Smooth muscle cell (in vitro differentiated cells): Measurements from ENCODE around the gene VWA3A. TPM values are rescaled to one million over a fixed set of nuclear protein-coding genes. Genes with fewer than 3 reads are reported as not detected.
A peak's percentile ranks its signal among the peaks of the same experiment; 100 is the strongest.

Source experiments
- DNase-seq: peaks from one replicate; lab custom pipeline; 2025; ENCODE audit not compliant: unreplicated experiment; lab: John Stamatoyannopoulos, UW
- H2AFZ ChIP-seq: fragments of 200-600 bp; sonication (generic); 2 replicates; pipeline ENCODE4 v1.6.0; 2016; ENCODE audit warnings: antibody characterized with exemption, low read depth, mild to moderate bottlenecking
- H3F3A ChIP-seq: fragments of 200-600 bp; sonication (generic); 2 replicates; pipeline ENCODE4 v1.6.0; 2017; ENCODE audit warnings: antibody characterized with exemption, low read depth
- H3K27ac ChIP-seq: fragments of 200-600 bp; sonication (generic); 2 replicates; pipeline ENCODE4 v1.5.1; 2016; ENCODE audit warnings: low read depth, mild to moderate bottlenecking
- H3K27me3 ChIP-seq: fragments of 200-600 bp; sonication (generic); 2 replicates; pipeline ENCODE4 v1.6.1; 2016; ENCODE audit warnings: low read depth, mild to moderate bottlenecking
- H3K36me3 ChIP-seq: fragments of 200-600 bp; sonication (generic); 2 replicates; pipeline ENCODE4 v1.5.1; 2016; ENCODE audit warnings: low read depth
- H3K4me1 ChIP-seq: fragments of 200-600 bp; sonication (generic); 2 replicates; pipeline ENCODE4 v1.5.1; 2016; ENCODE audit warnings: low read depth
- H3K4me2 ChIP-seq: fragments of 200-600 bp; sonication (generic); 2 replicates; pipeline ENCODE4 v1.6.0; 2016; ENCODE audit warnings: mild to moderate bottlenecking
- H3K4me3 ChIP-seq: fragments of 200-600 bp; sonication (generic); 2 replicates; pipeline ENCODE4 v1.5.1; 2016; ENCODE audit warnings: mild to moderate bottlenecking
- H3K79me2 ChIP-seq: fragments of 200-600 bp; sonication (generic); 2 replicates; pipeline ENCODE4 v1.6.0; 2016; ENCODE audit warnings: low read depth, mild to moderate bottlenecking
- H3K9ac ChIP-seq: fragments of 200-600 bp; sonication (generic); 2 replicates; pipeline ENCODE4 v1.6.0; 2016; ENCODE audit warnings: low read depth
- H3K9me3 ChIP-seq: fragments of 200-600 bp; sonication (generic); replicated peaks from 2 replicates; pipeline ENCODE4 v1.5.1; 2016; ENCODE audit warnings: low read depth
- H4K20me1 ChIP-seq: fragments of 200-600 bp; sonication (generic); 2 replicates; pipeline ENCODE4 v1.6.0; 2016; ENCODE audit warnings: low read depth
- CTCF ChIP-seq: fragments of 200-600 bp; sonication (generic); IDR thresholded peaks from 2 replicates; pipeline ENCODE4 v1.5.1; 2017; ENCODE audit warnings: borderline replicate concordance, mild to moderate bottlenecking, antibody characterized with exemption; ENCODE audit not compliant: insufficient read depth, poor library complexity, severe bottlenecking
- WGBS: methylation state at CpG from one replicate; pipeline ENCODE4 v1.1.7; 2016; ENCODE audit warnings: low lambda C conversion rate; 5-methylcytosine and 5-hydroxymethylcytosine counted together
- polyA plus RNA-seq: library from polyadenylated mRNA; unstranded; fragments of >200 nt; fragmentation: Nextera tagmentation; extraction: Ambion mirVana; gene quantifications from 2 replicates; pipeline ENCODE4 v1.2.1, GENCODE V29; 2016
- total RNA-seq: library from RNA; depleted of rRNA; stranded (reverse); fragments of >200 nt; gene quantifications from 2 replicates; pipeline ENCODE4 v1.2.3, GENCODE V29; 2014

VWA3A gene
- total and polyA plus RNA-seq, 2 experiments from 2014 or later = not detected

GRCh38 chr16:22052980-22053379 is 39.4 kb upstream of the VWA3A start:
- no peak for TF ChIP-seq CTCF
- no peak overlapping the region for H3K9ac ChIP-seq
- H3F3A ChIP-seq = no peaks in the 10 kb centered on the region
- no peaks in the 10 kb centered on the region for H3K9me3 ChIP-seq
- peaks cover 30% of the 10 kb centered on the region for H3K79me2 ChIP-seq
- H2AFZ ChIP-seq = no peak overlapping the region
- no peak overlapping the region for H3K4me3 ChIP-seq
- H3K36me3 ChIP-seq = no peaks in the 10 kb centered on the region
- DNase-seq = no peak
- H3K4me2 ChIP-seq = no peak overlapping the region
- H3K27me3 ChIP-seq = no peaks in the 10 kb centered on the region
- peaks cover 52% of the 10 kb centered on the region for H4K20me1 ChIP-seq
- 86% methylated on average over 6 of the region's 6 CpGs for WGBS
- H3K27ac ChIP-seq = no peak overlapping the region
- no peaks in the 10 kb centered on the region for H3K4me1 ChIP-seq

- no peak overlapping the region for H3K27ac ChIP-seq
- no peak overlapping the region for H3K9ac ChIP-seq
- DNase-seq = no peak
- H2AFZ ChIP-seq = no peak overlapping the region
- H3K36me3 ChIP-seq = no peaks in the 10 kb centered on the region
- no peaks in the 10 kb centered on the region for H3F3A ChIP-seq
- H3K9me3 ChIP-seq = no peaks in the 10 kb centered on the region
- H3K4me3 ChIP-seq = no peak overlapping the region
- no peak overlapping the region for H3K4me2 ChIP-seq
- no peaks in the 10 kb centered on the region for H3K4me1 ChIP-seq
- WGBS = 99% methylated on average over 4 of the region's 4 CpGs
- H4K20me1 ChIP-seq = peaks cover 49% of the 10 kb centered on the region
- no peaks in the 10 kb centered on the region for H3K27me3 ChIP-seq
- peaks cover 25% of the 10 kb centered on the region for H3K79me2 ChIP-seq
- TF ChIP-seq CTCF = no peak
These were observed 38.4 kb upstream of the VWA3A start for GRCh38 chr16:22053921-22054341.

- H3K79me2 ChIP-seq = peaks cover 17% of the 10 kb centered on the region
- no peaks in the 10 kb centered on the region for H3K9me3 ChIP-seq
- no peak for DNase-seq
- TF ChIP-seq CTCF = no peak
- no peak overlapping the region for H3K27ac ChIP-seq
- H4K20me1 ChIP-seq = peaks cover 51% of the 10 kb centered on the region
- H3K4me3 ChIP-seq = no peak overlapping the region
- H3K4me1 ChIP-seq = no peaks in the 10 kb centered on the region
- H3K27me3 ChIP-seq = no peaks in the 10 kb centered on the region
- 95% methylated on average over 5 of the region's 5 CpGs for WGBS
- no peak overlapping the region for H2AFZ ChIP-seq
- no peaks in the 10 kb centered on the region for H3F3A ChIP-seq
- no peak overlapping the region for H3K9ac ChIP-seq
- H3K4me2 ChIP-seq = no peak overlapping the region
- no peaks in the 10 kb centered on the region for H3K36me3 ChIP-seq
These were observed 37.3 kb upstream of the VWA3A start for GRCh38 chr16:22054847-22055590.

- Histone ChIP-seq H2AFZ (no peak overlapping the region), H3K4me3 (no peak overlapping the region), H3K4me2 (no peak overlapping the region), H3K27me3 (no peaks in the 10 kb centered on the region), H3K9ac (no peak overlapping the region), H3K27ac (no peak overlapping the region), H3K36me3 (no peaks in the 10 kb centered on the region), H3F3A (no peaks in the 10 kb centered on the region), H3K4me1 (no peaks in the 10 kb centered on the region), H3K79me2 (peaks cover 17% of the 10 kb centered on the region), H3K9me3 (no peaks in the 10 kb centered on the region), H4K20me1 (peaks cover 51% of the 10 kb centered on the region)
- 55% methylated on average over 5 of the region's 5 CpGs for WGBS
- DNase-seq = no peak
- TF ChIP-seq CTCF = peak; percentile 3
These were observed 36.5 kb upstream of the VWA3A start for GRCh38 chr16:22055881-22056280.
